Measurements from ENCODE around the gene BICRAL.
"Not testable (repeated sequence)": the region's sequence is repeated elsewhere in the genome, so short reads cannot be mapped to it uniquely, and the experiment has no call there.

Gene BICRAL

DNA sequence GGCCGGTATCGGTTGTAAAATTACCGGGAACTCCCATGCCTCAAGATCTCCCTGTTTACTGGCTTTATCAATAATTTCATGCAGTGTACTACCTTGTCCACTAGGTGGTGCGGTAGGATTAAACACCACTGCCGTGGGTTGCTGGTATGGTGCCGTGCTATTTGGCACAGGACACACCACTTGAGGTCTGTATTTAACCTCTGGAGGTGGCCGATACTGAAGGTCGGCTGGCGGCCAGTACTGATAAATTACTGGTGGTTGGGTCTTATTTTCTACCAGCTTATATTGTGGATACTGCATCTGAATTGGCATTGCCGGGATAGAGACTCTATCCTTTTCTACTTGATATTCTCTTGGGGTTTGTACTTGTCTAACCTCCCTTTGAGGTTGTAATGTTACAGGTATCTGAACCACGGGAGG lies 119.7 kb downstream of the BICRAL start:
- H3K9ac ChIP-seq: no peak overlapping the region
- H3K27ac ChIP-seq: no peak overlapping the region
- peak overlapping the region; percentile 65 for H2AFZ ChIP-seq (ENCODE audit: low read depth)
- H4K20me1 ChIP-seq (ENCODE audit: insufficient read depth): no peaks in the 10 kb centered on the region
- no peak overlapping the region for H3K4me3 ChIP-seq (IDR thresholded peaks at IDR 0.05; ENCODE audit: insufficient read depth, low read depth, low read length)
- H3K4me2 ChIP-seq: peak overlapping the region; percentile 40; the same call in 1 of the 2 replicates
- H3K4me1 ChIP-seq (ENCODE audit: low read depth, poor library complexity, severe bottlenecking): no peaks in the 10 kb centered on the region
- TF ChIP-seq CTCF (conservative IDR thresholded peaks at IDR 0.05; ENCODE audit: low read depth, low read length): peak; percentile 90
- no peaks in the 10 kb centered on the region for H3K36me3 ChIP-seq (ENCODE audit: insufficient read depth)
- no peaks in the 10 kb centered on the region for H3K79me2 ChIP-seq (ENCODE audit: insufficient read depth, low read depth)
- no peaks in the 10 kb centered on the region for H3K27me3 ChIP-seq (ENCODE audit: insufficient read depth, low read depth)

DNA sequence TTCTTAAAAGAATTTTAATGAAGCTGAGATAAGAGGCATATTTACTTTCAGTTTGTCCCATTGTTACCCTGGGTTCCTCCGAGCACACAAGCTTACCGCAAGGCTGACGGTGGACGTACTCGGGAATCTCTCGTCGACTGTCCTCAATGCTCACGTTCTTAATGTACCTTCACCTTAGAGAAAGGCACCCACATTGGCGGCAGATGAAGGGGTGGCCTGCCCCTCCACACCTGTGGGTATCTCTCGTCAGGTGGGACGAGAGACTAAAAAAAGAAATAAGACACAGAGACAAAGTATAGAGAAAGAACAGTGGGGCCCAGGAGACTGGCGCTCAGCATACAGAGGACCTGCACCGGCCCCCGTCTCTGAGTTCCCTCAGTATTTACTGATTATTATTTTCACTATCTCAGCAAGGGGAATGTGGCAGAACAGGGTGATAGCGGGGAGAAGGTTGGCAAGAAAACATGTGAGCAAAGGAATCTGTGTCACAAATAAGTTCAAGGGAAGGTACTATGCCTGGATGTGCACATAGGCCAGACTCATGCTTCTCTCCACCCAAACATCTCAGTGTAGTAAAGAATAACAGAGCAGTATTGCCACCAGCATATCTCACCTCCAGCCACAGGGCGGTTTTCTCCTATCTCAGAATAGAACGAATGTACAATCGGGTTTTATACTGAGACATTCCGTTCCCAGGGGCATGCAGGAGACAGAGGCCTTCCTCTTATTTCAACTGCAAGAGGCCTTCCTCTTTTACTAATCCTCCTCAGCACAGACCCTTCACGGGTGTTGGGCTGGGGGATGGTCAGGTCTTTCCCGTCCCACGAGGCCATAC lies 120.8 kb downstream of the BICRAL start:
- not testable (repeated sequence) for H3K36me3 ChIP-seq (ENCODE audit: insufficient read depth); H3K27me3 ChIP-seq (ENCODE audit: insufficient read depth, low read depth); H3K9ac ChIP-seq; H3K79me2 ChIP-seq (ENCODE audit: insufficient read depth, low read depth); H2AFZ ChIP-seq (ENCODE audit: low read depth); H3K4me3 ChIP-seq (IDR thresholded peaks at IDR 0.05; ENCODE audit: insufficient read depth, low read depth, low read length); H3K4me2 ChIP-seq; H3K27ac ChIP-seq; H4K20me1 ChIP-seq (ENCODE audit: insufficient read depth); H3K4me1 ChIP-seq (ENCODE audit: low read depth, poor library complexity, severe bottlenecking)

DNA sequence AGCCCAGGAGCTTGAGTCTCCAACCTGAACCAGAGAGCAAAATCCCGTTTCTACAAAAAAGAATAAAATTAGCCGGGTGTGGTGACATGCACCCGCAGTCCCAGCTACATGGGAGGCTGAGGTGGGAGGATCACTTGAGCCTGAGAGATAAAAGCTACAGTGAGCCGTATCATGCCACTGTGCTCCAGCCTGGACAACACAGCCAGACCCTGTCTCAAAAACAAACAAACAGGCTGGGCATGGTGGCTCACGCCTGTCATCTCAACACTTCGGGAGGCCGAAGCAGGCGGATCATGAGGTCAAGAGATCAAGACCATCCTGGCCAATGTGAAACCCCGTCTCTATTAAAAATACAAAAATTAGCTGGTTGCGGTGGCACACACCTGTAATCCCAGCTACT lies 122.6 kb downstream of the BICRAL start:
- H3K9ac ChIP-seq: no peak overlapping the region
- no peaks in the 10 kb centered on the region for H3K4me1 ChIP-seq (ENCODE audit: low read depth, poor library complexity, severe bottlenecking)
- no peak overlapping the region for H3K4me3 ChIP-seq (IDR thresholded peaks at IDR 0.05; ENCODE audit: insufficient read depth, low read depth, low read length)
- H3K4me2 ChIP-seq: no peak overlapping the region
- H3K27ac ChIP-seq: no peak overlapping the region
- no peaks in the 10 kb centered on the region for H4K20me1 ChIP-seq (ENCODE audit: insufficient read depth)
- H2AFZ ChIP-seq (ENCODE audit: low read depth): no peak overlapping the region
- no peaks in the 10 kb centered on the region for H3K27me3 ChIP-seq (ENCODE audit: insufficient read depth, low read depth)
- no peaks in the 10 kb centered on the region for H3K79me2 ChIP-seq (ENCODE audit: insufficient read depth, low read depth)
- H3K36me3 ChIP-seq (ENCODE audit: insufficient read depth): no peaks in the 10 kb centered on the region
- TF ChIP-seq CTCF (conservative IDR thresholded peaks at IDR 0.05; ENCODE audit: low read depth, low read length): no peak

DNA sequence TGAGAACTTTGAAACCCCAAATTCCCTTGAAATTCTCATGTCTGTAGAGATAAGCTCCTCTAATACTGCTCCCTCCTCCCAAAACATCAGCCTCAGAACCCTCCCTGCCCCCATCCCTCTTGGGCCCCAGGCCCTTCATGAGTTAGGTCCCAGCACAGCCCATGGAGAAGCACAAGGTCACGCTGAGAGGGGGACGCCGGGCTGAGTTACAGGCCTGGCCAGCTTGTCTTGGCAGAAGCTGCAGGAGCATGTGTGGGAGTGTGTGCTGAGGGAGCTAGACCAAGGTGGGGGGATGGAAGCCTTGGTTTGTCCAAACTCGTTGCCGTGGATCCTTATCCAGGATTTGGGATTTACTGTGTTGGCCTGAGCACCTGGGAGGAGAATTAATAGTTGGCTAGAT lies 125.5 kb downstream of the BICRAL start:
- H3K36me3 ChIP-seq (ENCODE audit: insufficient read depth): no peaks in the 10 kb centered on the region
- no peaks in the 10 kb centered on the region for H3K4me1 ChIP-seq (ENCODE audit: low read depth, poor library complexity, severe bottlenecking)
- peaks cover under 1% of the 10 kb centered on the region; the same call in 1 of the 2 replicates for H3K27me3 ChIP-seq (ENCODE audit: insufficient read depth, low read depth)
- H3K4me2 ChIP-seq: no peak overlapping the region
- H2AFZ ChIP-seq (ENCODE audit: low read depth): no peak overlapping the region
- TF ChIP-seq CTCF (conservative IDR thresholded peaks at IDR 0.05; ENCODE audit: low read depth, low read length): no peak
- no peak overlapping the region for H3K27ac ChIP-seq
- no peak overlapping the region for H3K9ac ChIP-seq
- no peak overlapping the region for H3K4me3 ChIP-seq (IDR thresholded peaks at IDR 0.05; ENCODE audit: insufficient read depth, low read depth, low read length)
- H4K20me1 ChIP-seq (ENCODE audit: insufficient read depth): no peaks in the 10 kb centered on the region
- H3K79me2 ChIP-seq (ENCODE audit: insufficient read depth, low read depth): no peaks in the 10 kb centered on the region

DNA sequence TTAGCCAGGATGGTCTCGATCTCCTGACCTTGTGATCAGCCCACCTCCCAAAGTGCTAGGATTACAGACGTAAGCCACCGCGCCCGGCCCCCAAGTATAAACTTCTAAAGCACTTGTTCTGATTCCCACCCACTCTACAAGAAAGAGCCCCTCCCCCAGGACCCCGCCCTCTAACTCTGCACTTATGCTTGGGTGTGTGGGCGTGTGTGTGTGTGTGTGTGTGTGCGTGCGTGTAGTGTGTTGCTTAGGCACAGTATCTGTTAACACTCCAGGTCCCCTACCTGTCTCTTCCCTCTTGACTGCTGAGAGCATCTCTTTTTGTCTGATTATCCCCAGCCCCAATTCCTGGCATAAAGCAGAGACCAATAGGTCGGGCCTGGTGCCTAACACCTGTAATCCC lies 128.0 kb downstream of the BICRAL start:
- Histone ChIP-seq H3K27ac (no peak overlapping the region), H3K4me1 (ENCODE audit: low read depth, poor library complexity, severe bottlenecking) (no peaks in the 10 kb centered on the region), H3K4me3 (IDR thresholded peaks at IDR 0.05; ENCODE audit: insufficient read depth, low read depth, low read length) (no peak overlapping the region), H3K79me2 (ENCODE audit: insufficient read depth, low read depth) (no peaks in the 10 kb centered on the region), H2AFZ (ENCODE audit: low read depth) (no peak overlapping the region), H4K20me1 (ENCODE audit: insufficient read depth) (no peaks in the 10 kb centered on the region), H3K27me3 (ENCODE audit: insufficient read depth, low read depth) (peaks cover 2% of the 10 kb centered on the region; the same call in 1 of the 2 replicates), H3K36me3 (ENCODE audit: insufficient read depth) (no peaks in the 10 kb centered on the region), H3K9ac (no peak overlapping the region), H3K4me2 (no peak overlapping the region)
- TF ChIP-seq CTCF (conservative IDR thresholded peaks at IDR 0.05; ENCODE audit: low read depth, low read length): no peak

All from KMS-11 (cell line).